Colonic mucosa (tissue), 4 donors: Measurements from ENCODE around the gene NRG3. TPM values are rescaled to one million over a fixed set of nuclear protein-coding genes. Genes with fewer than 3 reads are reported as not detected.

Source experiments
- DNase-seq: peaks from one replicate; pipeline ENCODE4 v3.0.0-alpha.2; 2020
- H3K27ac ChIP-seq: fragments of 200-600 bp; one replicate; pipeline ENCODE4 v1.8.0; 2021
- H3K27me3 ChIP-seq: fragments of 200-600 bp; one replicate; pipeline ENCODE4 v1.8.0; 2021
- H3K36me3 ChIP-seq: fragments of 200-600 bp; one replicate; pipeline ENCODE4 v1.8.0; 2021
- H3K4me1 ChIP-seq: fragments of 200-600 bp; one replicate; pipeline ENCODE4 v1.8.0; 2021; ENCODE audit warnings: mild to moderate bottlenecking
- H3K4me3 ChIP-seq: fragments of 200-600 bp; one replicate; pipeline ENCODE4 v1.8.0; 2021
- H3K9ac ChIP-seq, 2 donors: one replicate each; pipeline ENCODE4 v1.7.0; 2013; ENCODE audit warnings: control low read depth in 2 of 2, low read depth in 2 of 2, low read length in 2 of 2
- H3K9me3 ChIP-seq: fragments of 200-600 bp; one replicate; pipeline ENCODE4 v1.8.0; 2021
- CTCF ChIP-seq: fragments of 200-600 bp; IDR thresholded peaks from one replicate; pipeline ENCODE4 v1.8.0; 2022; ENCODE audit warnings: antibody characterized with exemption, mild to moderate bottlenecking
- intact Hi-C: fragments of 100-400 bp; cut with DNase I; formaldehyde crosslinking; loops from one replicate; pipeline ENCODE4 v1.14.1; 2022
- total RNA-seq, 2 donors: library from RNA; stranded (reverse); fragmentation: NEBNext Ultra II Directional in 1 of 2; extraction: Animal tissue kit (Norgen Biotek cat#: 25700) in 1 of 2; gene quantifications; one replicate each; pipeline ENCODE4 v1.2.1, GENCODE V29; 2021
- donor health status: healthy.
- donor health status: DM: no; HTN: no; CAD: no.
- donor health status: DM: no; HTN: no; CAD: no.

Gene NRG3
- total RNA-seq, 2 donors from 2014 or later: 0.24 TPM; not detected in 1

GRCh38 chr10:82934429-82934828, 1059.4 kb downstream of the NRG3 start:
- no peaks in the 10 kb centered on the region for H3K9me3 ChIP-seq
- intact Hi-C loops: no loop called here
- H3K4me1 ChIP-seq: no peaks in the 10 kb centered on the region
- TF ChIP-seq CTCF: no peak
- H3K27me3 ChIP-seq: no peaks in the 10 kb centered on the region
- H3K9ac ChIP-seq: no peak overlapping the region
- H3K36me3 ChIP-seq: no peaks in the 10 kb centered on the region
- no peak for DNase-seq
- H3K4me3 ChIP-seq: no peak overlapping the region
- H3K27ac ChIP-seq: no peak overlapping the region

- no peak overlapping the region for H3K9ac ChIP-seq
- H3K4me1 ChIP-seq: no peaks in the 10 kb centered on the region
- no peaks in the 10 kb centered on the region for H3K9me3 ChIP-seq
- H3K27me3 ChIP-seq: no peaks in the 10 kb centered on the region
- no peaks in the 10 kb centered on the region for H3K36me3 ChIP-seq
- no peak for TF ChIP-seq CTCF
- intact Hi-C loops: no loop called here
- no peak overlapping the region for H3K4me3 ChIP-seq
- no peak overlapping the region for H3K27ac ChIP-seq
- no peak for DNase-seq
These were observed 1060.0 kb downstream of the NRG3 start for GRCh38 chr10:82934947-82935346.

- intact Hi-C loops: no loop called here
- Histone ChIP-seq H3K27ac (no peak overlapping the region), H3K9me3 (no peaks in the 10 kb centered on the region), H3K36me3 (no peaks in the 10 kb centered on the region), H3K4me1 (no peaks in the 10 kb centered on the region), H3K9ac (no peak overlapping the region), H3K27me3 (no peaks in the 10 kb centered on the region), H3K4me3 (no peak overlapping the region)
- TF ChIP-seq CTCF: no peak
- DNase-seq: no peak
These were observed 1063.3 kb downstream of the NRG3 start for GRCh38 chr10:82938331-82938730.

GRCh38 chr10:82942286-82943099, 1067.5 kb downstream of the NRG3 start:
- Histone ChIP-seq H3K27ac (no peak overlapping the region), H3K9me3 (no peaks in the 10 kb centered on the region), H3K27me3 (no peaks in the 10 kb centered on the region), H3K36me3 (no peaks in the 10 kb centered on the region), H3K4me3 (no peak overlapping the region), H3K9ac (no peak overlapping the region), H3K4me1 (no peaks in the 10 kb centered on the region)
- no peak for DNase-seq
- TF ChIP-seq CTCF: no peak
- intact Hi-C loops: no loop called here

GRCh38 chr10:82943142-82943541, 1068.1 kb downstream of the NRG3 start:
- TF ChIP-seq CTCF: no peak

More at GRCh38 chr10:82943142-82943541, 1068.1 kb downstream of the NRG3 start:
- intact Hi-C loops: no loop called here
- no peaks in the 10 kb centered on the region for H3K27me3 ChIP-seq
- no peaks in the 10 kb centered on the region for H3K36me3 ChIP-seq
- no peak overlapping the region for H3K9ac ChIP-seq
- no peak overlapping the region for H3K4me3 ChIP-seq
- no peak overlapping the region for H3K27ac ChIP-seq
- H3K4me1 ChIP-seq: no peaks in the 10 kb centered on the region
- no peak for DNase-seq
- no peaks in the 10 kb centered on the region for H3K9me3 ChIP-seq
